Measurements from ENCODE around the gene METTL22. TPM values are rescaled to one million over a fixed set of nuclear protein-coding genes. Genes with fewer than 3 reads are reported as not detected.

METTL22 gene
- total RNA-seq, 1 donor from 2014 or later: 19.7 TPM

GRCh38 chr16:8591451-8591850, 30.0 kb upstream of the METTL22 start:
- DNase-seq (ENCODE audit: low spot score): no peak

- DNase-seq (ENCODE audit: low spot score): no peak
Observed at GRCh38 chr16:8594149-8594666, 27.3 kb upstream of the METTL22 start.

- DNase-seq (ENCODE audit: low spot score): no peak
Observed at GRCh38 chr16:8595783-8596182, 25.7 kb upstream of the METTL22 start.

GRCh38 chr16:8596581-8596980, 24.9 kb upstream of the METTL22 start:
- DNase-seq (ENCODE audit: low spot score): no peak

GRCh38 chr16:8600144-8600775, 21.2 kb upstream of the METTL22 start:
- DNase-seq (ENCODE audit: low spot score): no peak

GRCh38 chr16:8605554-8605953, 15.9 kb upstream of the METTL22 start:
- no peak for DNase-seq (ENCODE audit: low spot score)

- DNase-seq (ENCODE audit: low spot score): no peak
Observed at GRCh38 chr16:8607214-8607613, 14.3 kb upstream of the METTL22 start.

- no peak for DNase-seq (ENCODE audit: low spot score)
Observed at GRCh38 chr16:8611122-8611521, 10.4 kb upstream of the METTL22 start.

- DNase-seq (ENCODE audit: low spot score): no peak
Observed at GRCh38 chr16:8611886-8612600, 9.5 kb upstream of the METTL22 start.

GRCh38 chr16:8614435-8615029, 7.0 kb upstream of the METTL22 start:
- no peak for DNase-seq (ENCODE audit: low spot score)

GRCh38 chr16:8619671-8620370, 1.7 kb upstream of the METTL22 start:
- DNase-seq (ENCODE audit: low spot score): no peak

GRCh38 chr16:8620535-8620934, 963 bp upstream of the METTL22 start:
- no peak for DNase-seq (ENCODE audit: low spot score)

- DNase-seq (ENCODE audit: low spot score): no peak
Observed at GRCh38 chr16:8621222-8621571, 301 bp upstream of the METTL22 start.

GRCh38 chr16:8622315-8622656, 788 bp downstream of the METTL22 start:
- DNase-seq (ENCODE audit: low spot score): no peak

- DNase-seq (ENCODE audit: low spot score): no peak
Observed at GRCh38 chr16:8623634-8624033, 2.1 kb downstream of the METTL22 start.

- no peak for DNase-seq (ENCODE audit: low spot score)
Observed at GRCh38 chr16:8625491-8626087, 4.1 kb downstream of the METTL22 start.

- no peak for DNase-seq (ENCODE audit: low spot score)
Observed at GRCh38 chr16:8626946-8627345, 5.4 kb downstream of the METTL22 start.

GRCh38 chr16:8627456-8627855, 6.0 kb downstream of the METTL22 start:
- DNase-seq (ENCODE audit: low spot score): no peak

GRCh38 chr16:8628981-8629725, 7.7 kb downstream of the METTL22 start:
- no peak for DNase-seq (ENCODE audit: low spot score)

GRCh38 chr16:8630255-8630953, 8.9 kb downstream of the METTL22 start:
- no peak for DNase-seq (ENCODE audit: low spot score)

GRCh38 chr16:8631373-8631772, 9.9 kb downstream of the METTL22 start:
- no peak for DNase-seq (ENCODE audit: low spot score)

Measured in umbilical cord (tissue), 2 donors.